HEK293T (cell line): ENCODE data around the gene IVL.

Experiments
- BHLHE40 ChIP-seq: fragments of 450-650 bp; IDR thresholded peaks from 2 replicates; pipeline ENCODE4 v1.6.1; 2016; ENCODE audit warnings: mild to moderate bottlenecking, moderate library complexity, borderline replicate concordance
- ELF4 ChIP-seq: fragments of 450-650 bp; IDR thresholded peaks from 2 replicates; pipeline ENCODE4 v1.6.1; 2017; ENCODE audit warnings: antibody characterized with exemption

GRCh38 chr1:152864443-152864842, 43.9 kb upstream of the IVL start:
- TF ChIP-seq ELF4, result no peak
- TF ChIP-seq BHLHE40, result no peak
